C4-2B (cell line): ENCODE data around the gene ZNHIT6.

Source experiments
- ZFX ChIP-seq: fragments of 450-650 bp; IDR thresholded peaks from 2 replicates; pipeline ENCODE4 v1.6.1; 2017
- TF ChIP-seq, protein P1 (sequence below): fragments of 450-650 bp; conservative IDR thresholded peaks from 2 replicates; pipeline ENCODE4 v1.5.1; 2017; ENCODE audit warnings: mild to moderate bottlenecking

DNA sequence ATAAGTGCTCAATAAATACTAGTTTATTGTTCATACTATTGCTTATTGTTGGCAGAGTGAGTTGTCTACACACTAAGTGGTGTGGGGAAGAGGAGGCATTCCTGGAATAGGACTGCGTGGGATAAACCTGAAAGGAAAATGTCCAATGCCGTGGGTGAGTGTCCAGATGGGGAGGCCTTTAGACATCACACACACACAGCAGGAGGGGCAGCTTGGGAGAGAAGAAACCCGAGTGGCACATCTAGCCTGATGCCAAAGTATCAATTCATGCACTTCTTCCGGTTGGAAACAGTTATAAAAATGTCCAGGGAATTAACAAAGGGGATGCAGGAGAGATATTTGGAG, 100.3 kb downstream of the ZNHIT6 start:
- TF ChIP-seq, protein P1, sequence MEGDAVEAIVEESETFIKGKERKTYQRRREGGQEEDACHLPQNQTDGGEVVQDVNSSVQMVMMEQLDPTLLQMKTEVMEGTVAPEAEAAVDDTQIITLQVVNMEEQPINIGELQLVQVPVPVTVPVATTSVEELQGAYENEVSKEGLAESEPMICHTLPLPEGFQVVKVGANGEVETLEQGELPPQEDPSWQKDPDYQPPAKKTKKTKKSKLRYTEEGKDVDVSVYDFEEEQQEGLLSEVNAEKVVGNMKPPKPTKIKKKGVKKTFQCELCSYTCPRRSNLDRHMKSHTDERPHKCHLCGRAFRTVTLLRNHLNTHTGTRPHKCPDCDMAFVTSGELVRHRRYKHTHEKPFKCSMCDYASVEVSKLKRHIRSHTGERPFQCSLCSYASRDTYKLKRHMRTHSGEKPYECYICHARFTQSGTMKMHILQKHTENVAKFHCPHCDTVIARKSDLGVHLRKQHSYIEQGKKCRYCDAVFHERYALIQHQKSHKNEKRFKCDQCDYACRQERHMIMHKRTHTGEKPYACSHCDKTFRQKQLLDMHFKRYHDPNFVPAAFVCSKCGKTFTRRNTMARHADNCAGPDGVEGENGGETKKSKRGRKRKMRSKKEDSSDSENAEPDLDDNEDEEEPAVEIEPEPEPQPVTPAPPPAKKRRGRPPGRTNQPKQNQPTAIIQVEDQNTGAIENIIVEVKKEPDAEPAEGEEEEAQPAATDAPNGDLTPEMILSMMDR, result no peak
- no peak for TF ChIP-seq ZFX
